ENCODE data around the gene CELF2.

DNA sequence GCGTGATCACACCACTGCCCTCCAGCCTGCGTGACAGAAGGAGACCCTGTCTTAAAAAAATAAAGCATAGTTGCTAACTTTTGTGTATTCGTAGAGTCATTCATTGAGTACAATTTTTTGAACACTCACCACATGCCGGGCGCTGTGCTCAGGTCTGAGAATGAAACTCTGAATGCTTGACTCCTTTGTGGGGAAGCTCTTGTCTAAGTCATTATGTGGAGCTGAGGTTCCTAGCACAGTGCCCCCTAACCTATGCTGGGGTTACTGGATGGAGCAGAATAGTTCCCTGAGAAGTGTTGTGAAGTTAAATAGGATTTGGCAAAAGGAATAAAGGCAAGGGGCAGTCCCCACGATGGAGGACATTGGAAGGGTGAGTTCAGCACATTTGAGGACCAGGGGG, 123.3 kb downstream of the CELF2 start:
- TF ChIP-seq, protein P1, sequence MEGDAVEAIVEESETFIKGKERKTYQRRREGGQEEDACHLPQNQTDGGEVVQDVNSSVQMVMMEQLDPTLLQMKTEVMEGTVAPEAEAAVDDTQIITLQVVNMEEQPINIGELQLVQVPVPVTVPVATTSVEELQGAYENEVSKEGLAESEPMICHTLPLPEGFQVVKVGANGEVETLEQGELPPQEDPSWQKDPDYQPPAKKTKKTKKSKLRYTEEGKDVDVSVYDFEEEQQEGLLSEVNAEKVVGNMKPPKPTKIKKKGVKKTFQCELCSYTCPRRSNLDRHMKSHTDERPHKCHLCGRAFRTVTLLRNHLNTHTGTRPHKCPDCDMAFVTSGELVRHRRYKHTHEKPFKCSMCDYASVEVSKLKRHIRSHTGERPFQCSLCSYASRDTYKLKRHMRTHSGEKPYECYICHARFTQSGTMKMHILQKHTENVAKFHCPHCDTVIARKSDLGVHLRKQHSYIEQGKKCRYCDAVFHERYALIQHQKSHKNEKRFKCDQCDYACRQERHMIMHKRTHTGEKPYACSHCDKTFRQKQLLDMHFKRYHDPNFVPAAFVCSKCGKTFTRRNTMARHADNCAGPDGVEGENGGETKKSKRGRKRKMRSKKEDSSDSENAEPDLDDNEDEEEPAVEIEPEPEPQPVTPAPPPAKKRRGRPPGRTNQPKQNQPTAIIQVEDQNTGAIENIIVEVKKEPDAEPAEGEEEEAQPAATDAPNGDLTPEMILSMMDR (IDR thresholded peaks at IDR 0.05) = no peak
- TF ChIP-seq POLR2A (IDR thresholded peaks at IDR 0.05) = no peak

Measured in sigmoid colon (tissue), 3 donors.